ENCODE measurements around the gene EXOSC2.

The EXOSC2 gene

DNA sequence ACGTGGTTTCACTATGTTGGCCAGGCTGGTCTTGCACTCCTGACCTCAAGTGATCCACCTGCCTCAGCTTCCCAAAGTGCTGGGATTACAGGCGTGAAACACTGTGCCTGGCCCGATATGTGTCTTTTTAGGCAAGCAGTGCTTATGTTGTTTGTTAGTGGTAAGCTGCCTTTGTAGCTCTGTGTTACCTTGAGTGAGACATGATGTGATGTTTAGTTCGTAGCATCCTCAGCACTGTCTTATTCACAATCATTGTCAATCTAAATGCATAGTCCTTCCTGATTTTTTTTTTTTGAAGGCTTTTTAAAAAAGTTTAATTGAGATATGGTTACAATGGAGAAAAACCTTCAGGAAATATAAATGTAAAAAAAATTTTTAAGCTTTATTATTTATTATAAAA, 45.5 kb downstream of the EXOSC2 start:
- DNase-seq (ENCODE audit: low read depth): no peak

DNA sequence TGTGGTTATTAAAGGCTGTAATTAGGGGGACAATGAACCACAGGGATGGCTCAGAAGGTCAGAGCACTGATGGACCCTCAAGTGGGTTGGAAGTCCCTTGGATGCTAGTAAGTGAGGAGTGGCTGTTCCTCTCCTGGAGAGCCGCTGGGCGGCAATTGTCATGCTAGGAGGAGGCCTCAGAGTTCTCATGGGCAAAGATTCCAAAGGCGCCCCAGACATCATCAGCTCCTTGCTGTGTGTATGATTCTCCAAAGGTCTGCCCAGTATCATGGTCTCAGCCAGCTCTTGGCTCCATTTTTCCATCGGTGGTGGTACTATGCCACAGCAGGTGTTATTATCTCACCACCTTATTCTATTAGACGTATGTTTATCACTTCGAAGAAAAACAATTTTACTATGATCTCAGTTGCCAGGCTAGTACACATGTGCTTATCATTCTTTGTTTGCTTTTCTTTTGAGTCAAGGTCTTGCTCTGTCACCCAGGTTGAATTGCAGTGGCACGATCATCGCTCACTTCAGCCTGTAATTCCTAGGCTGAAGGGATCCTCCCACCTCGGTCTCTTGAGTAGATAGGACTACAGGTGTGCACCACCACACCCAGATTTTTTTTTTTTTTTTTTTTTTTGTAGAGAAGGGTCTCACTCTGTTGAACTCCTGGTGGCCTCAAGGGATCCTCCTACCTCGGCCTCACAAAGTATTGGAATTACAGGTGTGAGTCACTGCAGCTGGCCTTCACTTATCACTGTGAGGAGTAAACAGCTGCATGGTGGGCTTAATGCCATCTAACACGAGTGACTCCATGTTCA, 46.8 kb downstream of the EXOSC2 start:
- DNase-seq (ENCODE audit: low read depth): no peak

DNA sequence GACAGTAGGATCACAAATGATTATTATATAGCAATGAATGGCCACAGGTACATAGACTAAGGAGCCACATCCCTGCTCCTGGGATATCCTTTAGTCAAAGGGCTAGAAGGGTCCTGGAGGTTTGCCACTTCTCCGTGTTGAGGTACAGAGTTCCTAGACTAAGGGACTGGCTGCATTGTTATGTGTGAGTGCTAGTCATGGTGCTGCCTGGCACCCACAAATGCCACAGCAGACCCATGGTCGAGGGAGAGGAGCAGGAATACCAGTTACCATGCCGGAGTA, 47.4 kb downstream of the EXOSC2 start:
- no peak for DNase-seq (ENCODE audit: low read depth)

- no peak for DNase-seq (ENCODE audit: low read depth)
Measured at GRCh38 chr9:130741831-130742449, 48.4 kb downstream of the EXOSC2 start.

DNA sequence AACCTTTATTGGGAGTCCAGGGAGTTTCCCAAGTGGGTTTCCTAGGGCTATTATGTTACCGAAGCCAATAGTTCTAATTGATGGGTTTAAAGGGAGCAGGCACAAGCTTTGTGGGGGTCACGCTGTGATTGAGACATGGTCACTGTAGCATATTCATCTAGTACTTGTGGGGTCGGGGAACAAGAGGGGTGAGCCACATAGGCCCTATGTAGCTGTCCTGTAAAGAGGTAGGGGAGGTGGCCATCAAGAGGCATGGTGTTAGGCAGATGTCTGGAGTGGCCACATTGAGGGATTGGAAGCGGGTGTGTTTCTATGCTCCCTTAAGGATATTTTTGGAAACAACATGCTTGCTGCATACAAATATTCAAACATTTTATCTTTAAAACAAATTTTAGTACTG, 50.1 kb downstream of the EXOSC2 start:
- DNase-seq (ENCODE audit: low read depth): no peak

DNA sequence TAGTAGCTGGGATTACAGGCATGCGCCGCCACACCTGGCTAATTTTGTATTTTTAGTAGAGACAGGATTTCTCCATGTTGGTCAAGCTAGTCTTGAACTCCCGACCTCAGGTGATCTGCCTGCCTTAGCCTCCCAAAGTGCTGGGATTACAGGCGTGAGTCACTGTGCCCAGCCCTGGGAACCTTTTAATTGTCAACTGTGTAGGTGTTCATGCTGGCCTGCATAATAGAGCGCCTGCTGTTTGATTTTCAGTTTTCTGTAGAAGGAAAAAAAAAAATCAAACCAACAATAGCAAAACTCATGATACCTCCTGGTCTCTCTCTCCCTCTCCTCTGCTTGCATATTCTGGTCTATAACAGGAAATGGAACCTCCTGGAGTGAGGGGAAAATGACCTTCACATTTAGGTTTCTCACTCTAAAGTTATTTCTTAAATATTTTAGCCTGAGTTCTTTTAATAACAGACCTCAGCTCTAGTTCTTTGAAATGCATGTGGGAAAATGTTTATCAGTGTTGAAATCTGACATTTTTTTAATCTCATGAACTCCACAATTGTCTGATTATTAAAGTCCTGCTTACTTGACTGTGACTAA, 51.7 kb downstream of the EXOSC2 start:
- no peak for DNase-seq (ENCODE audit: low read depth)

- DNase-seq (ENCODE audit: low read depth): no peak
Measured at GRCh38 chr9:130745829-130746228, 52.2 kb downstream of the EXOSC2 start.

GRCh38 chr9:130746434-130747212, 53.0 kb downstream of the EXOSC2 start:
- DNase-seq (ENCODE audit: low read depth): no peak

GRCh38 chr9:130751631-130752355, 58.2 kb downstream of the EXOSC2 start:
- DNase-seq (ENCODE audit: low read depth): no peak
